K562 (cell line): Measurements from ENCODE around the gene MARK4. TPM values are rescaled to one million over a fixed set of nuclear protein-coding genes. Genes with fewer than 3 reads are reported as not detected.

Experiments
- ATAC-seq: fragments of 200-7000 bp; cut with Tn5 transposase; 3 replicates; pipeline ENCODE4 v1.9.1; 2020; ENCODE audit warnings: moderate library complexity
- BruUV-seq: library from RNA; stranded (reverse); fragments of 400-500 nt; replicated peaks from 2 replicates; lab custom pipeline; 2021; lab: Mats Ljungman, UMichigan
- CTCF ChIA-PET: fragments of 300-600 bp; formaldehyde crosslinking; extraction: SDS; loops from one replicate; lab custom pipeline; 2021; ENCODE audit warnings: low intra/inter-chr PET ratio; lab: Yijun Ruan, JAX
- POLR2A ChIA-PET: fragments of 300-600, 350-650 bp; sonication (Branson Sonifier 250); formaldehyde crosslinking; extraction: SDS; loops from one replicate; lab custom pipeline; 2021; ENCODE audit warnings: antibody characterized with exemption, inconsistent platforms; lab: Yijun Ruan, JAX
- DNase-seq, 4 experiments: peaks; one replicate each; pipeline versions ENCODE4 v3.0.0 to v3.0.0-alpha.2; 2011 to 2018; ENCODE audit warnings: low spot score in 3 of 4, mixed read lengths in 3 of 4; ENCODE audit errors: extremely low read depth in 1 of 4
- FAIRE-seq: peaks from 2 replicates; lab custom pipeline; 2011; peaks lifted over from hg19 to GRCh38; lab: Jason Lieb, UNC
- H2AFZ ChIP-seq: 2 replicates; pipeline ENCODE4 v1.6.0; 2011; ENCODE audit warnings: low read depth, low read length, control low read depth, inconsistent platforms
- H3K27ac ChIP-seq: fragments of 200-600 bp; 3 replicates; pipeline ENCODE4 v1.8.0; 2011; ENCODE audit warnings: low read depth, mild to moderate bottlenecking, control low read depth, inconsistent platforms, low read length, moderate library complexity, mixed read lengths; ENCODE audit errors: extremely low read depth
- H3K27me3 ChIP-seq, 2 experiments: fragments of 300-600 bp in 1 of 2; 2 replicates in 1 of 2; 3 replicates in 1 of 2; pipeline versions ENCODE4 v1.6.0 to v1.8.0; 2011; ENCODE audit warnings: inconsistent platforms in 2 of 2, low read length in 2 of 2, mild to moderate bottlenecking in 1 of 2, mixed read lengths in 1 of 2, moderate library complexity in 1 of 2; ENCODE audit not compliant: control insufficient read depth in 2 of 2, insufficient read depth in 2 of 2
- H3K36me3 ChIP-seq: fragments of 300-600 bp; 3 replicates; pipeline ENCODE4 v1.8.0; 2011; ENCODE audit warnings: mild to moderate bottlenecking, low read length, inconsistent platforms; ENCODE audit not compliant: control insufficient read depth, insufficient read depth
- H3K4me1 ChIP-seq, 2 experiments: fragments of 200-600 bp in 1 of 2; replicated peaks in 1 of 2; 2 replicates in 1 of 2; 3 replicates in 1 of 2; pipeline versions ENCODE4 v1.5.1 to v1.8.0; 2011; ENCODE audit warnings: inconsistent platforms in 2 of 2, low read length in 2 of 2, mild to moderate bottlenecking in 1 of 2, mixed read lengths in 1 of 2, moderate library complexity in 1 of 2; ENCODE audit not compliant: control insufficient read depth in 2 of 2, insufficient read depth in 2 of 2
- H3K4me2 ChIP-seq: 2 replicates; pipeline ENCODE4 v1.6.1; 2011; ENCODE audit warnings: low read length, control low read depth, inconsistent platforms, mixed read lengths; ENCODE audit not compliant: insufficient read depth
- H3K4me3 ChIP-seq: fragments of 200-600 bp; sonication (generic), shearing (Covaris generic); 2 replicates; pipeline ENCODE4 v1.5.1; 2016; ENCODE audit warnings: control low read depth, inconsistent platforms
- H3K79me2 ChIP-seq: fragments of 200-600 bp; 3 replicates; pipeline ENCODE4 v1.8.0; 2011; ENCODE audit warnings: low read length, inconsistent platforms; ENCODE audit not compliant: control insufficient read depth, insufficient read depth
- H3K9ac ChIP-seq, 2 experiments: 2 replicates each; pipeline versions ENCODE4 v1.6.0 to v1.6.1; 2011; ENCODE audit warnings: low read depth in 2 of 2, low read length in 2 of 2, control low read depth in 1 of 2, inconsistent platforms in 1 of 2, mild to moderate bottlenecking in 1 of 2, mixed read lengths in 1 of 2; ENCODE audit not compliant: insufficient read depth in 1 of 2
- H3K9me1 ChIP-seq: one replicate; pipeline ENCODE4 v1.6.0; 2011; ENCODE audit warnings: inconsistent platforms, mild to moderate bottlenecking, low read length, moderate library complexity; ENCODE audit not compliant: control insufficient read depth, insufficient read depth
- H3K9me3 ChIP-seq: replicated peaks from 2 replicates; pipeline ENCODE4 v1.5.1; 2011; ENCODE audit warnings: low read depth, low read length, inconsistent platforms; ENCODE audit not compliant: control insufficient read depth, insufficient read depth
- H4K20me1 ChIP-seq: replicated peaks from 2 replicates; pipeline ENCODE4 v1.6.1; 2011; ENCODE audit warnings: low read length, inconsistent platforms, mixed read lengths; ENCODE audit not compliant: control insufficient read depth, insufficient read depth
- BACH1 ChIP-seq: fragments of 200-800 bp; sonication (Bioruptor generic); IDR thresholded peaks from 2 replicates; pipeline ENCODE4 v1.6.1; 2016; ENCODE audit warnings: missing genetic modification characterization, missing compliant biosample characterization
- FOXA1 ChIP-seq: fragments of 450-650 bp; IDR thresholded peaks from 2 replicates; pipeline ENCODE4 v1.6.1; 2016; ENCODE audit warnings: mild to moderate bottlenecking, borderline replicate concordance
- HOMEZ ChIP-seq: fragments of 250-450 bp; sonication (Bioruptor Pico); IDR thresholded peaks from 2 replicates; pipeline ENCODE4 v1.4.0; 2020; ENCODE audit warnings: mild to moderate bottlenecking, moderate library complexity
- HOXB6 ChIP-seq: fragments of 250-450 bp; sonication (Bioruptor Pico); IDR thresholded peaks from 2 replicates; pipeline ENCODE4 v1.5.1; 2022; ENCODE audit warnings: mild to moderate bottlenecking, borderline replicate concordance
- JUN ChIP-seq, 2 experiments: sonication (generic) in 1 of 2; formaldehyde crosslinking in 1 of 2; IDR thresholded peaks; 2 replicates each; pipeline versions ENCODE4 v1.6.1 to v1.8.0; 2012 to 2022; ENCODE audit warnings: borderline replicate concordance in 2 of 2, mild to moderate bottlenecking in 2 of 2, improper control_type of control experiment in 1 of 2, low read depth in 1 of 2, low read length in 1 of 2, missing genetic modification reagents in 1 of 2
- KDM1A ChIP-seq, 2 experiments: fragments of 450-650 bp; IDR thresholded peaks; 2 replicates each; pipeline ENCODE4 v1.6.1; 2016; ENCODE audit warnings: mild to moderate bottlenecking in 2 of 2
- MCM2 ChIP-seq: fragments of 450-650 bp; IDR thresholded peaks from 2 replicates; pipeline ENCODE4 v1.6.1; 2017; ENCODE audit warnings: low read depth, mild to moderate bottlenecking
- PHB2 ChIP-seq: fragments of 450-650 bp; IDR thresholded peaks from 2 replicates; pipeline ENCODE4 v1.6.1; 2017; ENCODE audit warnings: low read depth
- ZFP36 ChIP-seq: fragments of 150-350 bp; IDR thresholded peaks from 2 replicates; pipeline ENCODE4 v1.6.1; 2018; ENCODE audit warnings: low read length, low read depth; ENCODE audit not compliant: partially characterized antibody
- ZNF184 ChIP-seq: sonication (generic); formaldehyde crosslinking; IDR thresholded peaks from 2 replicates; pipeline ENCODE4 v1.5.0; 2020; ENCODE audit warnings: missing genetic modification reagents
- ZNF77 ChIP-seq: fragments of 250-450 bp; sonication (Bioruptor Pico); IDR thresholded peaks from 2 replicates; pipeline ENCODE4 v1.5.0; 2020
- WGBS: fragments of 100-300 bp; shearing (Covaris generic); methylation state at CpG from one replicate; pipeline ENCODE4 v1.1.6; 2016; ENCODE audit warnings: low coverage, mixed read lengths; ENCODE audit not compliant: insufficient coverage; ENCODE audit errors: missing lambda C conversion rate; 5-methylcytosine and 5-hydroxymethylcytosine counted together
- in situ Hi-C: fragments of 300-500 bp; cut with MboI; formaldehyde crosslinking; loops from 4 replicates; pipeline ENCODE4 v1.15.0; 2018; ENCODE audit warnings: inconsistent platforms, mixed read lengths
- intact Hi-C: fragments of 100-400 bp; cut with micrococcal nuclease; formaldehyde crosslinking; loops from 2 replicates; pipeline ENCODE4 v1.14.2; 2022
- polyA plus RNA-seq, 8 experiments: library from polyadenylated mRNA; depleted of rRNA in 4 of 8; stranded (reverse) in 5 of 8; unstranded in 3 of 8; fragments of >200 nt; fragmentation: Nextera tagmentation in 2 of 8; fragmentation: Illumina TruSeq in 1 of 8; extraction: Ambion mirVana in 2 of 8; extraction: Trizol in 1 of 8; gene quantifications; 2 replicates each; pipeline versions ENCODE4 v1.2.1 to v1.2.3, GENCODE V29; 2011 to 2014; ENCODE audit warnings: inconsistent platforms in 1 of 8, missing spikeins in 1 of 8
- total RNA-seq, 7 experiments: library from RNA; depleted of rRNA in 6 of 7; stranded (reverse); fragments of >200 nt in 6 of 7; fragmentation: Illumina TruSeq in 2 of 7; extraction: Trizol in 2 of 7; gene quantifications; 2 replicates each; pipeline versions ENCODE4 v1.2.1 to v1.2.3, GENCODE V29; 2011 to 2021; ENCODE audit warnings: low replicate concordance in 1 of 7
- TF ChIP-seq, protein P1 (sequence below), 2 experiments: fragments of 450-650 bp; formaldehyde crosslinking in 1 of 2; IDR thresholded peaks; 2 replicates each; pipeline versions ENCODE4 v1.4.0 to v1.6.1; 2014 to 2020; ENCODE audit warnings: mild to moderate bottlenecking in 2 of 2, borderline replicate concordance in 1 of 2, low read depth in 1 of 2

MARK4 gene
- total and polyA plus RNA-seq, 9 of the 15 experiments (the other 6 are each of a cell fraction or from before 2014, with no cell fraction given) = 0.52 to 29.4 (median 8.6) TPM

DNA sequence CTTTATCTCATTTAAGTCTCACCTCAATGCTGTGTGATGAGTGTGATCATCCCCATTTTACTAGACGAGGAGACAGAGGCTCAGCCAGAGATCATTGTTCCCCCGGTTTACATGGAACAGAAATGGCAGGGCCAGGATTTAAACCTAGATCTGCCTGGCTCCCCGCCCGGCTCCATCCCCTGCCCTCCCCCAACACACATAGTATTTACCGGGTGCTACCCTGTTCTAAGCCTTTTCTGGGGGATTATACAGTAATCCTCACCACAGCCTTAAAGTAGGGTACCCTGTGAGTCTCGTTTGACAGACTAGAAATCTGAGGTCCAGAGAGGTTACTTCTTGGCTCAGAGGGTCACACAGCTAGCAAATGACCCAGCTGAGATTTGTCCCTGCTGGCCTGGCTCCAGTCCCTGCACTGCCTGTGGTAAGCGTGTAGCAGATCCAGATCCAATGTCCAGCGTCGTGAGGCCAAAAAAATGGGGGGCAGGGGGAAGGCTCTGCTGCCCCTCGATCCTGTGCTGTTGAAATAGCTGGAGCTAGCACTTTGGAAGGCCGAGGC is 85.7 kb downstream of the MARK4 start:
- Histone ChIP-seq H3K4me3 (no peak overlapping the region), H3K27ac (no peak overlapping the region), H3K4me1 (peaks cover 7 to 24% of the 10 kb centered on the region in 2 experiments; a peak in 4 of 5 replicates), H3K4me2 (no peak overlapping the region), H3K36me3 (no peaks in the 10 kb centered on the region), H3K9me3 (no peaks in the 10 kb centered on the region), H3K79me2 (no peaks in the 10 kb centered on the region), H3K9me1 (no peaks in the 10 kb centered on the region), H3K9ac (0 out of 4 replicates have a peak overlapping the region, but pooled peaks of 1 of the 2 experiments have one; percentile 28), H2AFZ (no peak overlapping the region), H4K20me1 (no peaks in the 10 kb centered on the region), H3K27me3 (peaks cover 7 to 8% of the 10 kb centered on the region in 2 experiments; a peak in 3 of 5 replicates)
- FAIRE-seq = no peak
- no peak for ATAC-seq
- intact Hi-C loops (loop anchor here (10.0 kb wide), 1 partner anchor 322 kb away; no protein-coding TSS in a partner anchor), in situ Hi-C loops (loop anchor here (5.0 kb wide), 1 partner anchor 134 kb away; no protein-coding TSS in a partner anchor)
- no TSS peak for BruUV-seq
- ChIA-PET POLR2A (interaction anchor here (0.7 to 1.0 kb wide), 3 partner anchors 11 to 202 kb away, joined by 3 read pairs; no protein-coding TSS in a partner anchor), CTCF (no interaction called here)
- no peak for DNase-seq
- WGBS = 21% methylated on average over 11 of the region's 11 CpGs
- TF ChIP-seq JUN (IDR thresholded peaks at IDR 0.05; ENCODE audit: borderline replicate concordance, low read depth, low read length) (no peak), JUN (CRISPR knock-in tag; IDR thresholded peaks at IDR 0.05; ENCODE audit: borderline replicate concordance) (no peak), ZNF184 (CRISPR knock-in tag) (no peak), KDM1A (IDR thresholded peaks at IDR 0.05) (peak; percentile 55 to 74; a peak in 3 of 4 replicates), ZNF77 (CRISPR knock-in tag) (no peak), FOXA1 (no peak), PHB2 (no peak), HOXB6 (CRISPR knock-in tag) (no peak), BACH1 (no peak), HOMEZ (CRISPR knock-in tag) (no peak), MCM2 (no peak), ZFP36 (peak; percentile 31)
- TF ChIP-seq, protein P1, sequence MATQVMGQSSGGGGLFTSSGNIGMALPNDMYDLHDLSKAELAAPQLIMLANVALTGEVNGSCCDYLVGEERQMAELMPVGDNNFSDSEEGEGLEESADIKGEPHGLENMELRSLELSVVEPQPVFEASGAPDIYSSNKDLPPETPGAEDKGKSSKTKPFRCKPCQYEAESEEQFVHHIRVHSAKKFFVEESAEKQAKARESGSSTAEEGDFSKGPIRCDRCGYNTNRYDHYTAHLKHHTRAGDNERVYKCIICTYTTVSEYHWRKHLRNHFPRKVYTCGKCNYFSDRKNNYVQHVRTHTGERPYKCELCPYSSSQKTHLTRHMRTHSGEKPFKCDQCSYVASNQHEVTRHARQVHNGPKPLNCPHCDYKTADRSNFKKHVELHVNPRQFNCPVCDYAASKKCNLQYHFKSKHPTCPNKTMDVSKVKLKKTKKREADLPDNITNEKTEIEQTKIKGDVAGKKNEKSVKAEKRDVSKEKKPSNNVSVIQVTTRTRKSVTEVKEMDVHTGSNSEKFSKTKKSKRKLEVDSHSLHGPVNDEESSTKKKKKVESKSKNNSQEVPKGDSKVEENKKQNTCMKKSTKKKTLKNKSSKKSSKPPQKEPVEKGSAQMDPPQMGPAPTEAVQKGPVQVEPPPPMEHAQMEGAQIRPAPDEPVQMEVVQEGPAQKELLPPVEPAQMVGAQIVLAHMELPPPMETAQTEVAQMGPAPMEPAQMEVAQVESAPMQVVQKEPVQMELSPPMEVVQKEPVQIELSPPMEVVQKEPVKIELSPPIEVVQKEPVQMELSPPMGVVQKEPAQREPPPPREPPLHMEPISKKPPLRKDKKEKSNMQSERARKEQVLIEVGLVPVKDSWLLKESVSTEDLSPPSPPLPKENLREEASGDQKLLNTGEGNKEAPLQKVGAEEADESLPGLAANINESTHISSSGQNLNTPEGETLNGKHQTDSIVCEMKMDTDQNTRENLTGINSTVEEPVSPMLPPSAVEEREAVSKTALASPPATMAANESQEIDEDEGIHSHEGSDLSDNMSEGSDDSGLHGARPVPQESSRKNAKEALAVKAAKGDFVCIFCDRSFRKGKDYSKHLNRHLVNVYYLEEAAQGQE (IDR thresholded peaks at IDR 0.05; ENCODE audit: borderline replicate concordance) = no peak
- TF ChIP-seq, protein P1 (CRISPR knock-in tag; IDR thresholded peaks at IDR 0.05; ENCODE audit: low read depth) = no peak
